Measurements from ENCODE around the gene CAMSAP1. TPM values are rescaled to one million over a fixed set of nuclear protein-coding genes. Genes with fewer than 3 reads are reported as not detected.

The CAMSAP1 gene
- total and polyA plus RNA-seq, 3 donors from 2014 or later = 44.1 to 102 (median 93.7) TPM

DNA sequence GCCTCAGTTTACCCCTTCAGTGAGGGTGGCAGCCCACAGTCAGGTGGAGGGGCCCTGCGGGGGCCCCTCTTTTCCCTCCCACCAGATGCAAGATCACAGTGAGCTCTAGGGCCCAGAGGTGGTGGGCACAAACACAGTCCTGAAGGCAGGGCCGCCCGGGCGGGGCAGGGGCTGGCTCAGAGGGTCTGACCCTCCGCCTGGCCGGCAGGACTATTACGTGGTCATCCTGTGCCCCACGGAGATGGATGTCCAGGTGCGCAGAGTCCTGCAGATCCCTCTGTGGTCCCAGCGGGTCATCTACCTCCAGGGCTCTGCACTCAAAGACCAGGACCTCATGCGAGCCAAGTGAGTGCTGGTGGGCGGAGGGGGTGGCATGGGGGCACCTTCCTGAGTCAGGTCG is 141.9 kb downstream of the CAMSAP1 start:
- TF ChIP-seq, protein P1, sequence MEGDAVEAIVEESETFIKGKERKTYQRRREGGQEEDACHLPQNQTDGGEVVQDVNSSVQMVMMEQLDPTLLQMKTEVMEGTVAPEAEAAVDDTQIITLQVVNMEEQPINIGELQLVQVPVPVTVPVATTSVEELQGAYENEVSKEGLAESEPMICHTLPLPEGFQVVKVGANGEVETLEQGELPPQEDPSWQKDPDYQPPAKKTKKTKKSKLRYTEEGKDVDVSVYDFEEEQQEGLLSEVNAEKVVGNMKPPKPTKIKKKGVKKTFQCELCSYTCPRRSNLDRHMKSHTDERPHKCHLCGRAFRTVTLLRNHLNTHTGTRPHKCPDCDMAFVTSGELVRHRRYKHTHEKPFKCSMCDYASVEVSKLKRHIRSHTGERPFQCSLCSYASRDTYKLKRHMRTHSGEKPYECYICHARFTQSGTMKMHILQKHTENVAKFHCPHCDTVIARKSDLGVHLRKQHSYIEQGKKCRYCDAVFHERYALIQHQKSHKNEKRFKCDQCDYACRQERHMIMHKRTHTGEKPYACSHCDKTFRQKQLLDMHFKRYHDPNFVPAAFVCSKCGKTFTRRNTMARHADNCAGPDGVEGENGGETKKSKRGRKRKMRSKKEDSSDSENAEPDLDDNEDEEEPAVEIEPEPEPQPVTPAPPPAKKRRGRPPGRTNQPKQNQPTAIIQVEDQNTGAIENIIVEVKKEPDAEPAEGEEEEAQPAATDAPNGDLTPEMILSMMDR (IDR thresholded peaks at IDR 0.05) = no peak
- no peak for TF ChIP-seq POLR2A (IDR thresholded peaks at IDR 0.05)
- intact Hi-C loops (cut with DNase I; ENCODE audit: low total_unique reads) = no loop called here
- 94 to 100% methylated on average over 5 to 13 of the region's 13 CpGs for WGBS, 2 donors
- H3K36me3 ChIP-seq (ENCODE audit: low read depth, missing control alignments) = no peaks in the 10 kb centered on the region
- no peaks in the 10 kb centered on the region for H3K27me3 ChIP-seq
- H3K9me3 ChIP-seq = no peaks in the 10 kb centered on the region
- H3K27ac ChIP-seq = no peak overlapping the region
- H3K4me1 ChIP-seq = no peaks in the 10 kb centered on the region
- DNase-seq = no peak
- no peak overlapping the region for H3K4me3 ChIP-seq

GRCh38 chr9:135764731-135765130 is 142.6 kb downstream of the CAMSAP1 start:
- Histone ChIP-seq H3K36me3 (ENCODE audit: low read depth, missing control alignments) (no peaks in the 10 kb centered on the region), H3K27ac (no peak overlapping the region), H3K9me3 (no peaks in the 10 kb centered on the region), H3K4me1 (no peaks in the 10 kb centered on the region), H3K27me3 (no peaks in the 10 kb centered on the region), H3K4me3 (no peak overlapping the region)
- 91 to 97% methylated on average over 19 of the region's 19 CpGs for WGBS, 2 donors
- TF ChIP-seq, protein P1 (IDR thresholded peaks at IDR 0.05) = no peak
- TF ChIP-seq POLR2A (IDR thresholded peaks at IDR 0.05) = no peak
- intact Hi-C loops (cut with DNase I; ENCODE audit: low total_unique reads) = no loop called here
- no peak for DNase-seq

DNA sequence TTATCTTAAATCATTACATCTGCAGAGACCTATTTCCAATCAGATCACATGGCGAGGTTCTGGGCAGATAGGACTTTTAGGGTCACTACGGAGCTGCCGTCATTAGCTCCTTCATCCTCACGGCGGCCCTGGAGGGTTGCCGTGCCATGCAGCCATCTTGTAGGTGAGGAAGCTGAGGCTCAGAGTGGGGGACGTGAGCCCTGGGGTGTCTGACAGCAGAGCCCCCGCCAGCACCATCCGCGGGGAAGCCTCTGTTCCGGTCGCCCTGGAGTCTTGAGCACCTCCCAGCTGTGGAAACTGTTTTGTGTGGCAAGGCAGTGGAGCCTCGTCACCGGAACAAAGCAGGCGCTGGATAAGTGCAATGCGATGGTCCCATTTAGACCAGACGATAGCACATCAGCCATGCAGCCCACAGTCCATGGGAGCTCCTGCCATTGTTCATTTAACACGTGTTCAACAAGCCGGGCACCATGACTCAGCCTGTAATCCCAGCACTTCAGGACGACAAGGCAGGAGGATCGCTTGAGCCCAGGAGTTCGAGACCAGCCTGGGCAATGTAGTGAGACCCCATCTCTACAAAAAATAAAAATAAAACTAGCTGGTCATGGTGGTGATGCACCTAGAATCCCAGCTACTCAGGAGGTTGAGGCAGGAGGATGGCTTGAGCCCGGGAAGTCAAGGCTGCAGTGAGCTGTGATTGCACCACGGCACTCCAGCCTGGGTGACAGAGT is 143.5 kb downstream of the CAMSAP1 start:
- no peak for DNase-seq
- Histone ChIP-seq H3K9me3 (no peaks in the 10 kb centered on the region), H3K4me1 (no peaks in the 10 kb centered on the region), H3K36me3 (ENCODE audit: low read depth, missing control alignments) (no peaks in the 10 kb centered on the region), H3K27ac (no peak overlapping the region), H3K4me3 (no peak overlapping the region), H3K27me3 (no peaks in the 10 kb centered on the region)
- 90 to 95% methylated on average over 24 of the region's 24 CpGs for WGBS, 2 donors
- no peak for TF ChIP-seq POLR2A (IDR thresholded peaks at IDR 0.05)
- TF ChIP-seq, protein P1 (IDR thresholded peaks at IDR 0.05) = no peak
- intact Hi-C loops (cut with DNase I; ENCODE audit: low total_unique reads) = no loop called here

- no peaks in the 10 kb centered on the region for H3K4me1 ChIP-seq
- no peak for DNase-seq
- intact Hi-C loops (cut with DNase I; ENCODE audit: low total_unique reads) = no loop called here
- H3K9me3 ChIP-seq = no peaks in the 10 kb centered on the region
- H3K4me3 ChIP-seq = no peak overlapping the region
- TF ChIP-seq, protein P1 (IDR thresholded peaks at IDR 0.05) = no peak
- no peak for TF ChIP-seq POLR2A (IDR thresholded peaks at IDR 0.05)
- no peaks in the 10 kb centered on the region for H3K36me3 ChIP-seq (ENCODE audit: low read depth, missing control alignments)
- no peaks in the 10 kb centered on the region for H3K27me3 ChIP-seq
- WGBS, 2 donors = 92% methylated on average over 13 of the region's 13 CpGs; no CpG with 5 or more reads in 1 of the 2 donors
- no peak overlapping the region for H3K27ac ChIP-seq
These were observed 144.4 kb downstream of the CAMSAP1 start for GRCh38 chr9:135762921-135763320.

GRCh38 chr9:135761845-135762168 is 145.5 kb downstream of the CAMSAP1 start:
- Histone ChIP-seq H3K27me3 (no peaks in the 10 kb centered on the region), H3K4me1 (no peaks in the 10 kb centered on the region), H3K9me3 (no peaks in the 10 kb centered on the region), H3K27ac (no peak overlapping the region), H3K36me3 (ENCODE audit: low read depth, missing control alignments) (no peaks in the 10 kb centered on the region), H3K4me3 (no peak overlapping the region)
- TF ChIP-seq, protein P1 (IDR thresholded peaks at IDR 0.05) = no peak
- TF ChIP-seq POLR2A (IDR thresholded peaks at IDR 0.05) = no peak
- intact Hi-C loops (cut with DNase I; ENCODE audit: low total_unique reads) = no loop called here
- 91 to 94% methylated on average over 16 of the region's 16 CpGs for WGBS, 2 donors
- no peak for DNase-seq
